Prostate gland (tissue), 2 donors: ENCODE data around the gene RPS25.

ENCODE experiments used
- POLR2A ChIP-seq: fragments of 450-650 bp; IDR thresholded peaks from one replicate; pipeline ENCODE4 v1.6.1; 2016; ENCODE audit warnings: antibody characterized with exemption, mild to moderate bottlenecking
- TF ChIP-seq, protein P1 (sequence below), 4 experiments: fragments of 200-600 bp in 2 of 4; fragments of 450-650 bp in 2 of 4; sonication (generic) in 2 of 4; IDR thresholded peaks; 1 replicate in 3 of 4; 2 replicates in 1 of 4; pipeline ENCODE4 v1.5.1; 2016 to 2019; ENCODE audit warnings: antibody characterized with exemption in 4 of 4, mild to moderate bottlenecking in 2 of 4, moderate library complexity in 2 of 4

DNA sequence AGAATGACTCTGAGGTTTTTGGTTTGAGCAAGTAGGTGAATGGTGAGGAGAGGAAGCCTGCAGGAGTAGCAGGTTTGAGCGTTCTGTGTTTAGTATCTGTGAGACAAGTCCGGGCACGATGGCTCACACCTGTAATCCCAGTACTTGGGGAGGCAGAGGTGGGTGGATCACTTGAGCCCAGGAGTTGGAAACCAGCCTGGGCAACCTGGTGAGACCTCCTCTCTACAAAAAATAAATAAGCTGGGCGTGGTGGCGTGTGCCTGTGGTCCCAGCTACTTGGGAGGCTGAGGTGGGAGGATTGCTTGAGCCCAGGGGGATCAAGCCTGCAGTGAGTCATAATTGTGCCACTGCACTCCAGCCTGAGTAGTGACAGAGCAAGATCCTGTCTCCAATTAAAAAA is 29.9 kb downstream of the RPS25 start:
- TF ChIP-seq, protein P1, sequence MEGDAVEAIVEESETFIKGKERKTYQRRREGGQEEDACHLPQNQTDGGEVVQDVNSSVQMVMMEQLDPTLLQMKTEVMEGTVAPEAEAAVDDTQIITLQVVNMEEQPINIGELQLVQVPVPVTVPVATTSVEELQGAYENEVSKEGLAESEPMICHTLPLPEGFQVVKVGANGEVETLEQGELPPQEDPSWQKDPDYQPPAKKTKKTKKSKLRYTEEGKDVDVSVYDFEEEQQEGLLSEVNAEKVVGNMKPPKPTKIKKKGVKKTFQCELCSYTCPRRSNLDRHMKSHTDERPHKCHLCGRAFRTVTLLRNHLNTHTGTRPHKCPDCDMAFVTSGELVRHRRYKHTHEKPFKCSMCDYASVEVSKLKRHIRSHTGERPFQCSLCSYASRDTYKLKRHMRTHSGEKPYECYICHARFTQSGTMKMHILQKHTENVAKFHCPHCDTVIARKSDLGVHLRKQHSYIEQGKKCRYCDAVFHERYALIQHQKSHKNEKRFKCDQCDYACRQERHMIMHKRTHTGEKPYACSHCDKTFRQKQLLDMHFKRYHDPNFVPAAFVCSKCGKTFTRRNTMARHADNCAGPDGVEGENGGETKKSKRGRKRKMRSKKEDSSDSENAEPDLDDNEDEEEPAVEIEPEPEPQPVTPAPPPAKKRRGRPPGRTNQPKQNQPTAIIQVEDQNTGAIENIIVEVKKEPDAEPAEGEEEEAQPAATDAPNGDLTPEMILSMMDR (IDR thresholded peaks at IDR 0.05), result no peak
- TF ChIP-seq POLR2A, result no peak
